Measurements from ENCODE around the gene WDR46.

Gene WDR46

DNA sequence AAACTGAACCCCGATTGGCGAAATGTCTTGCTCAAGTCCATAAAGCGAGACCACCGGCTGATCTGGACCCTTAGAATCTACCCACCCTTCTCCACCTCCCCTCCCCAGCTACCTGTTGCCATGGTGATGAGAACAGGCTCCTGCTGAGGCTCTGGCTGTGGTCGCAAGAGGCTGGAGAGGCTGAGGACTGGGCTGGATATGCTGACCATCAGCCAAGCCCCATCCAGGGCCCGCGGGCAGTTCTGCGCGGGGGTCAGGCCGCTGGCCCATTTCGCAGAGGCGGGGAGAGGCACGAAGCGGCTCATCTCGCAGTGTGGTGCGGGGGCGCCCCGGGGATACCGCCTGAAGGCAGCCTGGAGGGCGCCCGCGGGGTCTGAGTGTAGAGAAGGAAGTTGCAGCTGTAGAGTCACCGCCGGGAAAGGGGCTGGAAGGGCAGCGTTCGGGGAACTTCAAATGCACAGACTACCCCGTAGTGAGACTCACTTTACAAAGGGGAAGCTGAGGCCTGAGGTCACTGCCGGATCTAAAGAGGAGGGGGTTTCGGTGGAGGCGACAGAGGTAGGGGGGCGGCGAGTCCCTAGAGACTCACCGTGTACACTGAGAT, 24.2 kb upstream of the WDR46 start:
- DNase-seq, result peak in 8 of 14 donors; percentile 26 to 63 (median 58)

DNA sequence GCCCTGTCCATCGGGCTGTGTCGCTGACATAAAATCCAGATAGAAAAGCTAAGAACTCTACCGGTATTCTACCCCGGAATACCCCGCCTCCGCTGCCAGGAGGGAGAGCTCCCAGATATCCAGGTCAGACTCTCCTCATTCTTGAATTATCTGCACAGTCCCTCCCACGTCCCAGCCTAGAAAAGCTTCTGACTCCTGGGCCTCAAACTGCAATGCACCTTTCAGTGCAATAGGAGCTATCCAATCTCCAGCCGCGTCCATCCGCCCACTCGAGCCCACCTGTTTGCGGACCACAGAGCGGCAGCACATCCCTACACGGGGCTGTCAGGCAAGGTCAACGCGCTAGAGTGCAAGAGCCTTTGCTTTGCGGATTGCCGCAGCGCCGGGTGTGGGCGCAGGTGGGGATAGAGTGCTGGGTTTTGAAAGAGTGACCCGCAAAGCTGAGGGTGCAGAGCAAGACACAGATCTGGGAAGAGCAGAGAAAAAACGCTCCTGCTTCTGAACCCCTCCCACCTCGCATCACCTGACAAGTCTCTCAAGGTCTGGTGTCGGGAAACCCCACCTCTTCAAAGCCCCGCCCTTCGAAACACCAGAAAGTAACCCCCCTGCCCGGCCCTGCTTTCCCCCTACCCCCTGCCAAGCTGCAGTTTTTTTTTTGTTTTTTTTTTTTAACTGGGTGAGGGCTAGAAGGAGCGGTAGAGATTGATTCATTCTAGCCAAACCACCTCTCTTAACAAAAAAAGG, 23.5 kb upstream of the WDR46 start:
- DNase-seq, result peak in 10 of 14 donors; percentile 19 to 89 (median 32)

DNA sequence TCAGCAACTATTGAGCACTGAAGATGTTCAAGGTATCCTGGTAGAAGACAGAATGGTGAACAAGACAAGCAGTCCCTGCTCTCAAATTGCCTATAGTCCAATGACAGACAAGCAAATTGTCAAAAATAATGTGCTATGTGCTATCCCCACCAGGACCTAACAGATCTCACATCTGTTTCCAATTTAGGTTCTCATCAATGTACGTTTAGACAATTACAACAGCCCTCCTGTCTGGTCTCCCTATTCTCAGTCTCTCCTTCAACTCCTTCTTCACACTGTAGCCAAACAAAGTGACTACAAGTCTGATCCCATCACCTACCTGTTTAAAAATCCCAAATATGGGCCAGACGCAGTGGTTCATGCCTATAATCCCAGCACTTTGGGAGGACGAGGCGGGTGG, 17.3 kb upstream of the WDR46 start:
- DNase-seq, result no peak

- DNase-seq, result no peak
These were observed 16.0 kb upstream of the WDR46 start for GRCh38 chr6:33305052-33305451.

GRCh38 chr6:33304216-33304615, 15.2 kb upstream of the WDR46 start:
- DNase-seq, result no peak

GRCh38 chr6:33301877-33302276, 12.8 kb upstream of the WDR46 start:
- no peak for DNase-seq

GRCh38 chr6:33299237-33299944, 10.4 kb upstream of the WDR46 start:
- peak; percentile 55 to 90 (median 84) for DNase-seq

DNA sequence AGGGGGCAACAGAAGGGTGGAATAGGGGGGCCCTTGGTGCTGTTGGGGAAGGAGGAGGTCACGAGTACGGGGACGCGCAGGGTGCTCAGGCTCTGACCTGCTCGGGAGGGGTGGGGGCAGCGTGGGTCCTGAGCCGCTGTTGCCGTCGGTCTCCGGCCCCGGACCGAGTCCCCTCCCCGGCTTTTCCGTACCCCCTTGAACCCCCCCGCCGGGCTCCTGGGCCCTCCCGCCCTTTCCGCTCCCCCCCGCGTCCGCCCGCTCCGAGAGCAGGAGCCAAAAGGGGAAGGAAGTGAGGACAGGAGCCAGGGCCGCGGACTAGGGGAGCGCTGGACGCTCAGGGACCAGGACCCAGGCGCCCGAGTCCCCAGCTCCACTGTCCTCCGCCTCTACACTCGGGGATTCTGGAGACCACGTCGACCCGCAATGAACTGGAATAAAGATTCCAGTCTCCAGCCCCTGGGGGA, 9.8 kb upstream of the WDR46 start, which contains the start of gene RGL2:
Gene RGL2, minus strand, starts transcription at position 170 of the 464 bp plus-strand sequence. CDS start 332 bp downstream, outside the sequence.
- peak in 12 of 14 donors; percentile 72 to 89 (median 86) for DNase-seq

GRCh38 chr6:33297956-33298772, 9.1 kb upstream of the WDR46 start:
- peak in 8 of 14 donors; percentile 40 to 71 (median 58) for DNase-seq

- peak in 5 of 14 donors; percentile 21 to 65 (median 51) for DNase-seq
These were observed 8.4 kb upstream of the WDR46 start for GRCh38 chr6:33297406-33297955.

- no peak for DNase-seq
These were observed 7.9 kb upstream of the WDR46 start for GRCh38 chr6:33296797-33297405.

- no peak for DNase-seq
These were observed 6.8 kb upstream of the WDR46 start for GRCh38 chr6:33295621-33296369.

GRCh38 chr6:33294086-33294823, 5.2 kb upstream of the WDR46 start:
- DNase-seq, result no peak

- no peak for DNase-seq
These were observed 4.1 kb upstream of the WDR46 start for GRCh38 chr6:33292996-33293682.

- DNase-seq, result no peak
These were observed 1.4 kb upstream of the WDR46 start for GRCh38 chr6:33290459-33290858.

DNA sequence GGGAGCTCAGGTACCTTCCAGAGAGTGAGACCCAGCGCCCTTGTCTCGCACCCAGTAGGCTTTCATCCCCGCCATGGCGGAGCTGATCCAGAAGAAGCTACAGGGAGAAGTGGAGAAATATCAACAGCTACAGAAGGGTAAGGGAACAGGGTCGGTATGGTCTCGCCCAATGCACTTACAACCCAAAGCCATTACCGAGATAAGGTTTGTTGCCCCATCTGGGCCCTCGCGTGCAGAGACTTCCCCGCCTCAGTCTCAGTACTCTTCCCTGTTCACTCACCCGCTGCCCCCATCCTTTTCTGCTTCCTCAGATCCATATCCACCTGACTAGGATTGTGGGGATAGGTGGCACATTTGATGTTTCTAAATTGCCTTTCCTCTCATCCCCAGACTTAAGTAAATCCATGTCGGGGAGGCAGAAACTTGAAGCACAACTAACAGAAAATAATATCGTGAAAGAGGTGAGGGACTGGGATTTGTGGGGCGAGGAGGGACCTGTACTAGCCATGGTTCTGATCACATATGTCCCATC, 811 bp upstream of the WDR46 start:
- DNase-seq, result no peak

DNA sequence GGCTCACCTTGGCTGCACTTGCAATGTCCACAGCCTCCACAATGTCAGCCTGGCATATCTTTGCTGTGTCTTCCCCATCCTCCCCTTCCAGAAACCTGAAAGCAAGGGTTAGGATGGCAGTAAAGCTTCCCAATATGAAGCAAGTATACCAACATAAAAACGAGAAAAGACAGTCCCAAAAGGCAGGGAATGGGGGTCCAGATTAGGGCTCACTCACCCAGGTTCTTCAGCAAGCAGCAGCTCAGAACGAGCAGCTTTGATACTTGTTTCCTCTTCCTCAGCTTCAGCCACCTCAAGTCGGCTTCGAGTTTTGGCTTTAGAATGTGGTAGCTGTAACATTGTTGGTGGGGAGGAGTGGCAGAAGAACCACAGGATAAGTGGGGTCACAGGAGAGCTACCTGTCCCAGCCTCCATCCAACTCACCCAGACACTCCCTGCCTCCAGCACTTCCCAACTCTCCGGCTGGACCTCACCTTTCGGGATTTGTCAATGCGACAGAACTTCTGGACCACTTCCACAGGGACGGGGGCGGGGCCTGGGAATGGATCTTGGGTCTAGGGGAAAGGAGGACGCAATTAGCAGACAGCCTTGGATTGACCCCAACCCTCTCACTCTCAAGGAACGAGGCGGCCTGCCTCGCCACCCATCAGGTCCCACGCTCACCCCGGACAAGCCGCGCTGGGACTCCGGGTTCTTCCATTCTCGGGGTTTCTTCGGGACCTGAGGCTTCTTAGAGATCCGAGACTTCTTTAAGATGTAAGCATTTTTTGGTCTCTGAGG, 708 bp downstream of the WDR46 start:
- DNase-seq, result no peak
